ENCODE measurements around the gene ADAP1. TPM values are rescaled to one million over a fixed set of nuclear protein-coding genes. Genes with fewer than 3 reads are reported as not detected.

Gene ADAP1
- total and polyA plus RNA-seq, 2 experiments from 2014 or later: 0.24 to 1.1 TPM

DNA sequence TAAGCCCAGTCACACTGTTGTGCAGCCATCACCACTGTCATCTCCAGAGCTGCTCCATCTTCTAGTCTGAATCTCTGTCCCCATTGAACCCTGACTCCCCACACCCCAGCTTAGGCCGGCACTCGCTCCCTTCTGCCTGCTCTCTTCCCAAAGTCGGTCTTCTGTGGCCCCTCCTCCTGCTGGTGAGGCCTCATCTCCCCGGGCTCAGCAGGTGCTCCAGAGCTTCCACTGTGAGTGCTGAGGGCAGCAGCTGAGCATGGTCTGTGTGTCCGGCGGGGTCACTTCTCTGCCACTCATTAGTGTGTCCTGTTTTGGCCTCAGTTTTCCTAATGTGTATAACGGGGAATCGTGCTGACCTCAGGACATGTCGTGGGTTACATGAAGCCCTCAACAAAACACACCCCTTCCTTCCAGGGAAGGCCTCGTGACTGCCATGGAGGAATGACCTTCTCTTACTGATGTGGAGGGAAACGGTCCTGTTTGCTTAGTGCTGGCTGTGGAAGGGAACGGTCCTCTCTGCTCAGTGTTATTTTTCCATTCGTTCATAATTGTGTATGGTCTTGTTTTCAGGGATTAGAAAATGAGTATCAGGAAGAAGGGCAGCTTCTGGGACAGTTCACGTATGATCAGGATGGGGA lies 82.5 kb downstream of the ADAP1 start:
- no peaks in the 10 kb centered on the region for H3K27me3 ChIP-seq (replicated peaks; ENCODE audit: insufficient read depth)
- H3K4me2 ChIP-seq (ENCODE audit: unreplicated experiment): no peak overlapping the region
- H4K20me1 ChIP-seq (ENCODE audit: insufficient read depth): no peaks in the 10 kb centered on the region
- H3K9me3 ChIP-seq (ENCODE audit: low read depth): no peaks in the 10 kb centered on the region
- DNase-seq: no peak
- H3K9ac ChIP-seq: no peak overlapping the region
- 75 to 80% methylated on average over 14 of the region's 14 CpGs for WGBS, 2 experiments (ENCODE audit: low coverage in 1 of 2, low lambda C conversion rate in 2 of 2, missing lambda C conversion rate in 2 of 2)
- no peak overlapping the region for H2AFZ ChIP-seq
- H3K27ac ChIP-seq: no peak overlapping the region
- H3F3A ChIP-seq (ENCODE audit: insufficient read depth): peaks cover 16% of the 10 kb centered on the region
- in situ Hi-C loops (cut with MboI): no loop called here
- TF ChIP-seq EZH2 (IDR thresholded peaks at IDR 0.05; ENCODE audit: insufficient read depth, poor library complexity, severe bottlenecking) (no peak), EZH2phosphoT487 (IDR thresholded peaks at IDR 0.05; ENCODE audit: insufficient read depth, low read depth) (no peak)
- no peaks in the 10 kb centered on the region for H3K9me2 ChIP-seq (ENCODE audit: insufficient read depth)
- H3K4me1 ChIP-seq (ENCODE audit: insufficient read depth): peaks cover 19% of the 10 kb centered on the region
- H3K79me2 ChIP-seq (ENCODE audit: insufficient read depth): peaks cover 10% of the 10 kb centered on the region
- H3K4me3 ChIP-seq: no peak overlapping the region
- peaks cover 24% of the 10 kb centered on the region; the same call in 1 of the 2 replicates for H3K36me3 ChIP-seq (ENCODE audit: low read depth)

DNA sequence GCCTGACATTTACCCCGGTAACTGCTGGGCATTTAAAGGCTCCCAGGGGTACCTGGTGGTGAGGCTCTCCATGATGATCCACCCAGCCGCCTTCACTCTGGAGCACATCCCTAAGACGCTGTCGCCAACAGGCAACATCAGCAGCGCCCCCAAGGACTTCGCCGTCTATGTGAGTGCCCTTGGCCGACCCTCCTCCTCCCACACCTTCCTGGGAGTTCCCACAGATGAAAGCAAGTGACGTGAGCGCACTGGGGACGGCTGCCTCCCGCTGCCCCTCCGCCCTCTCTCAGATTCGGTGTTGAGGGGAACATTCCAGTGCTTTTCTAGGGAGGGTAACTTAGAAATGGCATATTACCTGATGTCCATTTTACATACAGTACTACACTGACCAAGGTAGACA lies 85.1 kb downstream of the ADAP1 start:
- Histone ChIP-seq H3K4me2 (ENCODE audit: unreplicated experiment) (no peak overlapping the region), H4K20me1 (ENCODE audit: insufficient read depth) (no peaks in the 10 kb centered on the region), H3K4me3 (no peak overlapping the region), H3K79me2 (ENCODE audit: insufficient read depth) (peaks cover 8% of the 10 kb centered on the region), H3F3A (ENCODE audit: insufficient read depth) (peaks cover 10% of the 10 kb centered on the region), H3K4me1 (ENCODE audit: insufficient read depth) (peaks cover 23% of the 10 kb centered on the region), H3K27me3 (replicated peaks; ENCODE audit: insufficient read depth) (no peaks in the 10 kb centered on the region), H3K9ac (no peak overlapping the region), H3K9me2 (ENCODE audit: insufficient read depth) (no peaks in the 10 kb centered on the region), H3K27ac (no peak overlapping the region), H3K9me3 (ENCODE audit: low read depth) (no peaks in the 10 kb centered on the region), H3K36me3 (ENCODE audit: low read depth) (peaks cover 24% of the 10 kb centered on the region; the same call in 1 of the 2 replicates), H2AFZ (no peak overlapping the region)
- in situ Hi-C loops (cut with MboI): no loop called here
- TF ChIP-seq EZH2 (IDR thresholded peaks at IDR 0.05; ENCODE audit: insufficient read depth, poor library complexity, severe bottlenecking) (no peak), EZH2phosphoT487 (IDR thresholded peaks at IDR 0.05; ENCODE audit: insufficient read depth, low read depth) (no peak)
- WGBS, 2 experiments (ENCODE audit: low coverage in 1 of 2, low lambda C conversion rate in 2 of 2, missing lambda C conversion rate in 2 of 2): 89 to 91% methylated on average over 14 of the region's 14 CpGs
- DNase-seq: no peak

DNA sequence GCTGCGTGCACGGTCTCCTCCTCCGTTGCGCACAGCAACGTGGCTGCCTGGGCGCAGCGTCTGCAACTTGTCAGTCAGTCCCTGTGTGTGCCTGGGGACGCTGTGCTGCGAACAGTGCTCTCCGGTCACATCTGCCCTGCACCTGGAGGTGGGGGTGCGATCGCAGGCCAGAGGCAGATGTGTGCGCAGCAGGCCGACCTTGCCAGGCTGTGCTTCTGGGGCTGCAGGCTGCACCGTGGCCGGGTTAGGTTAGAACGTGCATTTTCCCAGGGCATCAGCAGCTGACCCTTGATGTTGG lies 86.3 kb downstream of the ADAP1 start:
- H3K9me2 ChIP-seq (ENCODE audit: insufficient read depth): no peaks in the 10 kb centered on the region
- no peaks in the 10 kb centered on the region for H4K20me1 ChIP-seq (ENCODE audit: insufficient read depth)
- peak overlapping the region; percentile 95 for H3K27ac ChIP-seq
- peaks cover 8% of the 10 kb centered on the region for H3K79me2 ChIP-seq (ENCODE audit: insufficient read depth)
- H3K36me3 ChIP-seq (ENCODE audit: low read depth): peaks cover 15% of the 10 kb centered on the region; the same call in 1 of the 2 replicates
- peak; percentile 5 for DNase-seq
- H3K4me1 ChIP-seq (ENCODE audit: insufficient read depth): peaks cover 16% of the 10 kb centered on the region
- no peak overlapping the region for H2AFZ ChIP-seq
- no peaks in the 10 kb centered on the region for H3K9me3 ChIP-seq (ENCODE audit: low read depth)
- peak overlapping the region; percentile 82 for H3K9ac ChIP-seq
- H3K4me2 ChIP-seq (ENCODE audit: unreplicated experiment): peak overlapping the region; percentile 55
- no peaks in the 10 kb centered on the region for H3K27me3 ChIP-seq (replicated peaks; ENCODE audit: insufficient read depth)
- WGBS, 2 experiments (ENCODE audit: low coverage in 1 of 2, low lambda C conversion rate in 2 of 2, missing lambda C conversion rate in 2 of 2): 57 to 65% methylated on average over 17 of the region's 17 CpGs
- no peak overlapping the region; the same call in 1 of the 2 replicates for H3K4me3 ChIP-seq
- in situ Hi-C loops (cut with MboI): no loop called here
- peaks cover 4% of the 10 kb centered on the region; the same call in 1 of the 2 replicates for H3F3A ChIP-seq (ENCODE audit: insufficient read depth)
- TF ChIP-seq EZH2 (IDR thresholded peaks at IDR 0.05; ENCODE audit: insufficient read depth, poor library complexity, severe bottlenecking): no peak
- no peak for TF ChIP-seq EZH2phosphoT487 (IDR thresholded peaks at IDR 0.05; ENCODE audit: insufficient read depth, low read depth)

DNA sequence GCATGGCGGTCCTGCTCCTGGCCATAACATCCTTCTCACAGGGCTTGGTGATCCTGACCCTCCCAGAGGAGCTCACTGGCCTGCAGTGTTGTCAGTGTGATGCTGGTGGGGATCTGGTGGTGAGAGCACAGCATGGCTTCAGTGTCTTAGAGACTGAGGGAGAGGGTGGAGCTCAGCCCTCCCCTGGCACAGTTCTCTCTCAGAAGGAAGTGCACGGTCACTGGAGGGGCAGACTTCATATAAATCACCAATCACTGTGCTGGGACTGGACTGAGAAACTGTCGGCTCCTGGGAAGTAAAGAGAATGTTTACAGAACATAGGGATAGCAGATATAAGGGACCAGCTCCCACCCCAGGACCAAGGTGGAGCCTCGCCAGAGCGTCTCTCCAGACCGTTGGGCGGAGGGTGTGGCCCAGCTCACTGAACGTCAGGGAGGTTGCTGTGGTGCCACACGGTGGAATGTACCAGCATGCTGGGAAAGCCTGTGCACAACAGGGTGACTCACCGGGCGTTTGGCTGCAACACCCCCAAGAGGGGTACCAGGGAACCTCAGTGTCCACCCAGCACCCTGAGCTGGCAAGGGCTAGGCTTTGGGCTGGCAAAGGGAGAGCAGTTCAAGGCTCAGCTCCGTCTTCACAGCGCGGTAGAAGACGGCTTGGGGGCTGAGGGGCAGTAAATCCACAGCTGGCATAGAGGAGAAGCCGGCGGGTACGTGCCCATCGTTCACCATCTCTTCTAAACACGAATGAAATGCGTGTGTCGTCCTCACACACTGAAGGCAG lies 86.9 kb downstream of the ADAP1 start:
- 26 to 29% methylated on average over 21 to 22 of the region's 22 CpGs for WGBS, 2 experiments (ENCODE audit: low coverage in 1 of 2, low lambda C conversion rate in 2 of 2, missing lambda C conversion rate in 2 of 2)
- peaks cover 4% of the 10 kb centered on the region; the same call in 1 of the 2 replicates for H3F3A ChIP-seq (ENCODE audit: insufficient read depth)
- H3K4me1 ChIP-seq (ENCODE audit: insufficient read depth): peaks cover 16% of the 10 kb centered on the region
- peaks cover 10% of the 10 kb centered on the region; the same call in 1 of the 2 replicates for H3K36me3 ChIP-seq (ENCODE audit: low read depth)
- H3K4me2 ChIP-seq (ENCODE audit: unreplicated experiment): peak overlapping the region; percentile 55
- H4K20me1 ChIP-seq (ENCODE audit: insufficient read depth): no peaks in the 10 kb centered on the region
- TF ChIP-seq EZH2phosphoT487 (IDR thresholded peaks at IDR 0.05; ENCODE audit: insufficient read depth, low read depth): no peak
- TF ChIP-seq EZH2 (IDR thresholded peaks at IDR 0.05; ENCODE audit: insufficient read depth, poor library complexity, severe bottlenecking): no peak
- peak overlapping the region; percentile 16; the same call in 1 of the 2 replicates for H3K4me3 ChIP-seq
- no peaks in the 10 kb centered on the region for H3K27me3 ChIP-seq (replicated peaks; ENCODE audit: insufficient read depth)
- peak overlapping the region; percentile 82 for H3K9ac ChIP-seq
- H3K9me2 ChIP-seq (ENCODE audit: insufficient read depth): no peaks in the 10 kb centered on the region
- H3K79me2 ChIP-seq (ENCODE audit: insufficient read depth): peaks cover 8% of the 10 kb centered on the region
- H2AFZ ChIP-seq: peak overlapping the region; percentile 62
- DNase-seq: peak; percentile 96
- H3K27ac ChIP-seq: peak overlapping the region; percentile 95
- in situ Hi-C loops (cut with MboI): no loop called here
- no peaks in the 10 kb centered on the region for H3K9me3 ChIP-seq (ENCODE audit: low read depth)
